ENCODE measurements around the gene PTPN1.

DNA sequence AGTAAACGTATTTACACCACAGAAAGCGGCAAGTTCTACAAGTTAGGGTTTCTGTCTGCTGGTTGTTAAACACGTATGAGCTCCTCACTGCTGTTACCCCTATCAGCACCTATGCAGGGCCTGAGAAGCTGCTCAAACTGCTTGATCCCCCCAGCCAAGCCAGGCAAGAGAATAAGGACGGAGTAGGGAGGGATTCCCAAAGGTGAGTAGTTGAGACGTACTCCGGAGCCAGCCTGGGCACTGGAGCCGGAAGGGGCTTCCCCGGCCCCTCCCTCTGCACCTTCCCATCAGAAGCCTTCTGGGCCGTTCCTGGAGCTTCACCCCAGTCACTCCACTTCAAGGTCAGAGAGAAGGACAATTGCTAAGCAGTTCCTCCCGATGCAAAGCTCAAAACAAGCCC, 123.2 kb downstream of the PTPN1 start:
- TF ChIP-seq, protein P1, sequence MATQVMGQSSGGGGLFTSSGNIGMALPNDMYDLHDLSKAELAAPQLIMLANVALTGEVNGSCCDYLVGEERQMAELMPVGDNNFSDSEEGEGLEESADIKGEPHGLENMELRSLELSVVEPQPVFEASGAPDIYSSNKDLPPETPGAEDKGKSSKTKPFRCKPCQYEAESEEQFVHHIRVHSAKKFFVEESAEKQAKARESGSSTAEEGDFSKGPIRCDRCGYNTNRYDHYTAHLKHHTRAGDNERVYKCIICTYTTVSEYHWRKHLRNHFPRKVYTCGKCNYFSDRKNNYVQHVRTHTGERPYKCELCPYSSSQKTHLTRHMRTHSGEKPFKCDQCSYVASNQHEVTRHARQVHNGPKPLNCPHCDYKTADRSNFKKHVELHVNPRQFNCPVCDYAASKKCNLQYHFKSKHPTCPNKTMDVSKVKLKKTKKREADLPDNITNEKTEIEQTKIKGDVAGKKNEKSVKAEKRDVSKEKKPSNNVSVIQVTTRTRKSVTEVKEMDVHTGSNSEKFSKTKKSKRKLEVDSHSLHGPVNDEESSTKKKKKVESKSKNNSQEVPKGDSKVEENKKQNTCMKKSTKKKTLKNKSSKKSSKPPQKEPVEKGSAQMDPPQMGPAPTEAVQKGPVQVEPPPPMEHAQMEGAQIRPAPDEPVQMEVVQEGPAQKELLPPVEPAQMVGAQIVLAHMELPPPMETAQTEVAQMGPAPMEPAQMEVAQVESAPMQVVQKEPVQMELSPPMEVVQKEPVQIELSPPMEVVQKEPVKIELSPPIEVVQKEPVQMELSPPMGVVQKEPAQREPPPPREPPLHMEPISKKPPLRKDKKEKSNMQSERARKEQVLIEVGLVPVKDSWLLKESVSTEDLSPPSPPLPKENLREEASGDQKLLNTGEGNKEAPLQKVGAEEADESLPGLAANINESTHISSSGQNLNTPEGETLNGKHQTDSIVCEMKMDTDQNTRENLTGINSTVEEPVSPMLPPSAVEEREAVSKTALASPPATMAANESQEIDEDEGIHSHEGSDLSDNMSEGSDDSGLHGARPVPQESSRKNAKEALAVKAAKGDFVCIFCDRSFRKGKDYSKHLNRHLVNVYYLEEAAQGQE (IDR thresholded peaks at IDR 0.05; ENCODE audit: insufficient read depth in 1 of 2, low read depth in 2 of 2, low read length in 2 of 2), result no peak
- no peak for TF ChIP-seq SIN3A (IDR thresholded peaks at IDR 0.05; ENCODE audit: borderline replicate concordance, insufficient read depth, low read length)
- TF ChIP-seq TAF1 (IDR thresholded peaks at IDR 0.05; ENCODE audit: borderline replicate concordance, insufficient read depth, low read length), result no peak
- no peak for TF ChIP-seq POLR2AphosphoS5 (IDR thresholded peaks at IDR 0.05; ENCODE audit: low read depth, low read length)
- TF ChIP-seq FOXP2 (optimal IDR thresholded peaks at IDR 0.05; ENCODE audit: borderline replicate concordance, extremely low read depth, extremely low read length, insufficient read depth), result no peak
